SU-DHL-6 (cell line): ENCODE measurements around the gene NOTCH4.

ENCODE experiments used
- EZH2phosphoT487 ChIP-seq: fragments of 200-600 bp; sonication (generic), shearing (Covaris generic); conservative IDR thresholded peaks from 2 replicates; pipeline ENCODE4 v1.6.1; 2018; ENCODE audit warnings: mild to moderate bottlenecking, antibody characterized with exemption, low read length, moderate library complexity, mixed read lengths
- TF ChIP-seq, protein P1 (sequence below): fragments of 200-600 bp; sonication (generic); IDR thresholded peaks from one replicate; pipeline ENCODE4 v1.5.1; 2017; ENCODE audit warnings: antibody characterized with exemption, mild to moderate bottlenecking, low read length, moderate library complexity; ENCODE audit not compliant: insufficient read depth, poor library complexity, severe bottlenecking

DNA sequence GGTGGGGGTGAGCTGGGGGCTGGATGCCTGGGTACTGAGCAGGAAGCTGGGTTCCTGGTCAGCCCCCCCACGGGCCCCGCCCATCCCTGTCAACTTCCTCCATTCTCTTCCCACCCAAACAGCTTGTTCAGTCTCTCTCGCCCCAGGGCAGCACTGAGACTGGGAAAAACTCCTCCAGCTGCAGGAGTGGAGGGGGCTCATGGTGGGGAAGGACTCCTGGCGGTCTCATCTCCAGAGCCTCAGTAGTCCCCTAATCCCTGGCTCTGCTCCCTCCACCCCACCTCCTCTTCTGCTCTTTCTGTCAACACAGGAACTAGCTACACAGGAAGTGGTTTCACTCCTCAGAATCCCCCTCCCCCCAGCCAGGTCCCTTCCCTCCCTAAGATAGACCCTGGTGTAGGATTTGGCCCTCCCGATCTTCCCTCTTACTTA, 31.2 kb downstream of the NOTCH4 start, which contains the start of gene GPSM3:
- TF ChIP-seq, protein P1, sequence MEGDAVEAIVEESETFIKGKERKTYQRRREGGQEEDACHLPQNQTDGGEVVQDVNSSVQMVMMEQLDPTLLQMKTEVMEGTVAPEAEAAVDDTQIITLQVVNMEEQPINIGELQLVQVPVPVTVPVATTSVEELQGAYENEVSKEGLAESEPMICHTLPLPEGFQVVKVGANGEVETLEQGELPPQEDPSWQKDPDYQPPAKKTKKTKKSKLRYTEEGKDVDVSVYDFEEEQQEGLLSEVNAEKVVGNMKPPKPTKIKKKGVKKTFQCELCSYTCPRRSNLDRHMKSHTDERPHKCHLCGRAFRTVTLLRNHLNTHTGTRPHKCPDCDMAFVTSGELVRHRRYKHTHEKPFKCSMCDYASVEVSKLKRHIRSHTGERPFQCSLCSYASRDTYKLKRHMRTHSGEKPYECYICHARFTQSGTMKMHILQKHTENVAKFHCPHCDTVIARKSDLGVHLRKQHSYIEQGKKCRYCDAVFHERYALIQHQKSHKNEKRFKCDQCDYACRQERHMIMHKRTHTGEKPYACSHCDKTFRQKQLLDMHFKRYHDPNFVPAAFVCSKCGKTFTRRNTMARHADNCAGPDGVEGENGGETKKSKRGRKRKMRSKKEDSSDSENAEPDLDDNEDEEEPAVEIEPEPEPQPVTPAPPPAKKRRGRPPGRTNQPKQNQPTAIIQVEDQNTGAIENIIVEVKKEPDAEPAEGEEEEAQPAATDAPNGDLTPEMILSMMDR, result no peak
- TF ChIP-seq EZH2phosphoT487, result no peak
